GM19438 (cell line): ENCODE data around the gene LAPTM4A.
"Not testable (repeated sequence)": the region's sequence is repeated elsewhere in the genome, so short reads cannot be mapped to it uniquely, and the experiment has no call there.

Experiments used
- ATAC-seq: cut with Tn5 transposase; IDR thresholded peaks from one replicate; pipeline ENCODE4 v1.9.1; 2021; ENCODE audit warnings: low read depth; ENCODE audit not compliant: unreplicated experiment

Gene LAPTM4A

DNA sequence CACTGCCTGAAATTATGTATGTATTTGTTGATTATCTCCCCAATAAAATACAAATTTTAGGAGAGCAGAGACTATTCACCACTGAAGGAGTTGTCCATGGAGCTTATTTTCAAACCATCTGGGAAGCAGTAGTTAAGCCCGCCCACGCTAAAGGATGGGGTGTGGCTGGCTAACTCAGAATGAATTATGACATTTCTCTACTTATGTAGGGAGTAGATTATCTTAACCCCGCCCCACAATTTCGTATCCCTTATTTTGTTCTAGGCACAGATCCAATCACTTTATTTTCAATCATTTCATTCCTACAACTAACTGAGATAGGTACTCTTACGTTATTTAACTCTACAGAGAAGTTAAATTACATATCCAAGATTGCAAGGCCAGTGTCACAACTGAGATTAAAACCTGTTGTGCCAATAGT, 1.4 kb upstream of the LAPTM4A start:
- ATAC-seq, result no peak

DNA sequence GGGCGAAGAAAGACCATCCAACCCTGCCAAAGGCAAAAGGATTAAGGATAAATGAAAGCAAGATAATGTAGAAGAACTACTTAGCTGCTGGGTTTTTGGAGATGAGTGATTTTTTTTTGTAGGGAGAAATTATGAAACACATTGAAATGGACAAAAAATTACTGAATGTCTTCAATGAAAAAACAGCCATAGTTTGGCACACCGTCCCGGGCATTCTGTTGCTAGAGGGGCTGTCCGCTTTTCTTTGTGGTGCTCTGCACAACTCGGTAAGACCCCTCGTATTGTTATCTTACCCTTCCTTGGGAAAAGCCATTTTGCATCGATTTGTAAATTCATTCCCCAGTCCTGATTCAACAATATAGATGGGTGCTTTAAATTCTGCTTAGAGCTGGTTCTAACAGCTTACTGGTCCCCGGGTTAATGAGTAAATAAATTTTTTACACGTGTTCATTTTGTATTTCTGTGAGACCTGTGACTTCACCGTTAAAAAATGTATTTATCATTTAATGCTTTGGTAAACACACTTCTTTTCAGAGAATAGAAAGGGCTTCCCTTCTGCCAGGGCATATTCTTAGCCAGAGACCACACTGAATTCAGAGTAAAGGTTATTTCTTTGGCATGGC, 912 bp upstream of the LAPTM4A start:
- ATAC-seq, result no peak

- ATAC-seq, result peak; percentile 20
Observed at GRCh38 chr2:20050646-20051531, 539 bp downstream of the LAPTM4A start.

DNA sequence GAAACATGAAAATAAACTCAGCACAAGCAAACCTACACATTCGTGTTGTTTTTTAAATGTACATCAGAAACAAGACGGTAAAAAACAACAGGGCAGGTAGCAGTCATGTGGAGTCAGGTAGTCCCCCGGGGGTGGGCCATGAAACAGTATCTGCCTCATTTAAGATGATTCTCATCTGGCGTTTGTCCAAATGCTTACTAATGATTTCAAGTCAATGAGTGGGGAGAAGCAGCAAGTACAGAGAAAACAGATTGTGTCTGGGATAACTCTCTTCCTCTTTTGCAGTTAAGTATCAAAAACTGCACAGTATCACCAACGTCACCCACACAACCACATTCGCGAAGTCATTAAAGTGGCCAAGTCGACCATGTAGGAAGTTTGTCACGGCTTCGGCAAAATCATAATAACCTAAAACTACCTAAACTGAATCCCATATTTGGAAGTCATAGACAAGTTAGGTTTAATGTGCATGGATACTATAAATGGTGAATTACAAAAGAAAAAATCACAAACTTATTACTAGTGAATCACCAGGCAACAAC, 1.3 kb downstream of the LAPTM4A start:
- ATAC-seq, result no peak

- ATAC-seq, result no peak
Observed at GRCh38 chr2:20049637-20050036, 1.8 kb downstream of the LAPTM4A start.

DNA sequence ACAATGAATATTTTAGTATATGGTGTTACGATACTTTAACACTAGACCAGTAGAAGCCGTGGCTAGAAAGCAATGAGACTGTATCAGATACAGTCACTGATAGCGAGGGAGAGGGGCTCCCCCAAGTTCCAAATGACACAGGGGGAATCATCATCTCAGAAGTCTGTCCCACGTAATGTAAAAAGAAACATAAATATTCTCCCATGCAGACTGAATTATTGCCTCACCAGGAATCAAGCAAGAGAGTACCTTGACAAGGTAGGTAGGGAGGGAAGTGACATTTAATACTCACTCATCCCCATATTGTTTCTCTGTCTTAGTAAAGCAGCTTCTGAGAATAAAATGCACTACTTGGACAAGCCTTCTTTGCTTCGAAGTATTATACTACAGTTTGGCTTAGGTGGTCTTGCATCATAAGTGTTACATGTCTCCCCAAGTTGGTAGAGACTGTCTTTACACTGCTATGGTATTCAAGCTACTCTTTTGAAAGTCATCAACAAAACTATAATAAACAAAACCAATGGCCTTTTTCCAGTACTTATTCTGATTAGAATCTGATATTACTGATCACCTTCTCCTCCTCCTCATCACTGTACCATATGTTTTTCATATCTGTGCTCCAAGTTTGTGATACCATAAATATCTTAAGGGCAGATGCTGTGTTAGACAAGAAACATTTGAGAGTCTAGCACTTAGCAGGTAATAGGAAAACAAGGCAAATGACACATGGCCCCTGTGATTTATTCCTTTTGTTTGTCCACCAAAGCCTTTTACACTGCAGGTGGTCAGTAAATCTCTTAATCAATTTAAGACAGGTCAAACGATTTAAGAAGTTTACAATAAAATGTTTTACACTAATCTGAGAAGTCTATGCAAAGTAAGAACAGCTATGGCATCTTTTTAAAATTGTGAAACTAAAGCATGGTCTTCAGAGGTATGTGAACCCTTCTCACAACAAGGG, 2.7 kb downstream of the LAPTM4A start:
- ATAC-seq, result no peak

DNA sequence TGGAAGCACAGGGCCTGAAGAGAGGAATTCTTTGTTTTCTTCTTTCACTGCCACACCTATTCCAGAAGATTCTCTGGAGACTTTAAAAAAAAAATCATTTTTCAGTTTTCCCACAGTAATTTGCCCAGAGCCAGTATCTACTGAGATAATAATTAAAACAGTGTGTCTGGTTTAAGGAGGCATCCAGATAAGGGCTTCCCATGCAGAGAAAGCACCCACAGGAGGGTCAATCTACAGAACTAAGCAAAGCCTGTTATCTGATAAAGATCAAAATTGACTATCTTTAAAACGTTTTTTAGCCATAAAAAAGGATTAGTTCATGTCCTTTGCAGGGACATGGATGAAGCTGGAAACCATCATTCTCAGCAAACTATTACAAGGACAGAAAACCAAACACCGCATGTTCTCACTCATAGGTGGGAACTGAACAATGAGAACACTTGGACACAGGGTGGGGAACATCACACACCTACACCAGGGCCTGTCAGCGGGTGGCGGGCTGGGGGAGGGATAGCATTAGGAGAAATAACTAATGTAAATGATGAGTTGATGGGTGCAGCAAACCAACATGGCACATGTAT, 5.6 kb downstream of the LAPTM4A start:
- not testable (repeated sequence) for ATAC-seq

DNA sequence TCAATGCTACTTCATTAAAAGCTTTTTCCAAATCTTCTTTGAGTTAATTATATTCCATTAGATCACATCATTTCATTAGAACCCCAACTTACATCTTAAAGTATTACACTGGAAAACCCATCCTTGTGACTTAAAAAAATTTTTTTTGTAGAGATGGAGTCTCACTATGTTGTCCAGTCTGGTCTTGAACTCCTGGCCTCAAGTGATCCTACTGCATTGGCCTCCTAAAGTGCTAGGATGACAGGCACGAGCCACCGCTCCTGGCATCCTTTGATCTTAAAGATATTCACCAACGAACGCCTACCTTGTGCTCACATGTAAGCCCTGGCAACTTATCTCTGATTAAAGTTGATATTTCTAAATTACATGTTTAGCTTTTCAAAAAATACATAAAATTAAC, 6.7 kb downstream of the LAPTM4A start:
- ATAC-seq, result no peak

DNA sequence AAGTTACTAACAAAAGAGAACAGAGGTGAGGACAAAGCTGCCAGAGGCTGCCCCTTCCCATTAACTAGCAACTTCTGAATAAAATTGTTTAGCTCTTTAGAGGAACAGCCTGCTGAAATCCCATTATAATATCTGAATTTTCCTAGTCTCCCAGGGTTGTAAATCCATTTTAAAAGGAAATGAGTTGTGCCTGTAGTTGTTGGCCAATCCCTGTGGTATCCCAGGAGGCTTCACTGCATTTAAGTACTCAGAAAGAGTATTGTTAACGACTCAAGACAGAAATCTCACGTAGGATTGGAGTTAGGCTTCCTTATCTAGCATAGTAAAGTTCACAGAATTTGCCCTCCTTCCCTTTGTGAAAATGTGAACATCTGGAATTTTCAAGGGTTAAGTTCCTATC, 8.9 kb downstream of the LAPTM4A start:
- no peak for ATAC-seq

DNA sequence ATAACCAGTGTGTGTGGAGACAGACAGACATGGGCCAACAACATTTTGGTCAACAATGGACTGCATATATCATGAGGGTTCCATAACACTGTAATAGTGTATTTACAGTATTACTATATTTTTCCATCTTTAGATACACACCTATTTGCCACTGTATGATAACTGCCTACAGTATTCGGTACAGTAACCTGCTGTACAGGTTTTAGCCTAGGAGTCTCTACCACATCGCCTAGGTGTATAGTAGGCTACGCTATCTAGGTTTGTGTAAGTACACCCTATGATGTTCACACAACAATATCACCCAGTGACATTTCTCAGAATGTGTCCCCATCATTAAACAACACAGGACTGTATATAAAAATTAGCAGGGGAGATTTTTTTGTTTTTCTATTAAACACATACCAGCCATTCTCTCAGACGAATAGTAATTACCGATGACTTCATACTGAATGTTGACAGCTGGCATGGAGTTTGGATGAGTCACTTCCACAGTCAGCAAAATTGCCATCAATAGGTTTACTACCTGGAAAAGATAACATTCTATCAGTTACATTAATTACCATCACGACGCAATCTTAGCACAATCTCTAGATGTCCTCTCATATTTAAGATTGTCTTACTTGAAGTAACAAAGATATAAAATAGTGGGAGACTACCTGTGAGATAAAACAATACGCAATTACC, 10.8 kb downstream of the LAPTM4A start:
- ATAC-seq, result no peak

- ATAC-seq, result no peak
Observed at GRCh38 chr2:20037660-20038059, 13.8 kb downstream of the LAPTM4A start.

DNA sequence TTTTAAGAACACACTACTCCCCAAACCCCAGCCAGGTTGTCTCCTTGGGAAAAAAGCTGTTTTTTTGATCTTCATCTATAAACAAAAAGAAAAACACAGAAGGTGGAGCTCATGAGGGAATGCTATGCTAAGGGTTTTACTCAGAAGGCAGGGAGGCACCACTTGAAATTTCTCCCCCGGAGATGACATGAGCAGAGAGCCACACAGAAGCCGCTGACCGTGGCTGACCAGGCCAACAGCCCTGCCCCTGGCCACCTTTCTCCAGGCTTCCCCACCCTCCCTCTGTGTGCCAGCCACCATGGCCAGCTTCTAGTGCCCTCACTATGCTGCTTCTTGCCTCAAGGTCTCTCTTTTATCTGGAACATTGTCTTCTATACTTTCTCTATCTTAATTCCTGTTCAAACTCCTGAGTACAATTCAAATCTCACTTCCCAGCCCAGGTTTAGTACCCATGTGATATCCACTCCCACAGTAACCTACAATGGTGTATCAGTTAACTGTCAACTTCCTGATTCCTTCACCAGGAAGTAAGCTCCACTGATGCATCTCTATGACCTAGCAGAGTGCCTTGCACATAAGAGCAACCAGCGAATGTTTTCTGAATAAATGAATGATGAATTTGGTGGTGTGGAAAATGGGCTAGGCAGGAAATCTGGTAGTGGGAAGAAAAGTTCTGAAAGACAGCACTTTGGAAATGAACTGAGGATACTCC, 15.3 kb downstream of the LAPTM4A start:
- no peak for ATAC-seq

- ATAC-seq, result no peak
Observed at GRCh38 chr2:20034821-20035220, 16.6 kb downstream of the LAPTM4A start.

DNA sequence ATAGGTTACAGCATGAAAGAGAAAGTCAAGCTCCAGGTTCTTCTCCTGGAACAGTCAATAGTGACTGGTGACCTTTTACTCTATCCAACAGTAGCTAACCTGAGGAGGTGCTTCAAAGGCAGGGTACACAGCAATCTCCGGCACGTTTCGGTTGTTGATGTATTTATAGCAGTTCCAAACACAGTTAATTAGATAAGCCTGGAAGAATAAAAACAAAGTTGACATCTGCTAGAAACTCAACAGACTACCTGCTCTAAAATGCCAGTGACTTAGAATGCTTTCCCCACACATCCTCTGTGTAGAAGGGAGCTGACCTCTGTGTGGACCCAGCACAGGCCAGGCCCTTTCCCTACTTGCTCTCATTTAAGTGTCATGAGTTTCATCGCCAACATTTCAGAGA, 17.2 kb downstream of the LAPTM4A start:
- no peak for ATAC-seq

DNA sequence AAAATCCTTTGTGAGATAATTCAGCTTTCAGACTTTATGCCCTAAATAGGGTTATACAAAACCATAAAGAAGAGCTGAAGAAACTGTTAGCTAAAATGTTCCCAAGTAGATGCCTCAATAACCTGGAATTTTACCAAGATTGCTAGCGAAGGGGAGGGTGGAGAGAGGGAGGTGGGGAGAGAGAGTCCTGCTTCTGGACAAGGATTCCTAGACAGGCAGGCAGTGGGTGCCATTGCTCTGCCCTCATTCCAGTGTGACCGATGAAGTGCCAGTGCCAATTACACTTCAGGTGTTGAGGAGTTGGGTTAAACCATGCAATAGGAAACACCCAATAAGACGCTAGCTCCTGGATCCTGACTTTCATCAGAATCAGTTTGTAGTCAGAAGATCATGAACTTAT, 18.1 kb downstream of the LAPTM4A start:
- no peak for ATAC-seq

GRCh38 chr2:20030224-20030623, 21.2 kb downstream of the LAPTM4A start:
- no peak for ATAC-seq

DNA sequence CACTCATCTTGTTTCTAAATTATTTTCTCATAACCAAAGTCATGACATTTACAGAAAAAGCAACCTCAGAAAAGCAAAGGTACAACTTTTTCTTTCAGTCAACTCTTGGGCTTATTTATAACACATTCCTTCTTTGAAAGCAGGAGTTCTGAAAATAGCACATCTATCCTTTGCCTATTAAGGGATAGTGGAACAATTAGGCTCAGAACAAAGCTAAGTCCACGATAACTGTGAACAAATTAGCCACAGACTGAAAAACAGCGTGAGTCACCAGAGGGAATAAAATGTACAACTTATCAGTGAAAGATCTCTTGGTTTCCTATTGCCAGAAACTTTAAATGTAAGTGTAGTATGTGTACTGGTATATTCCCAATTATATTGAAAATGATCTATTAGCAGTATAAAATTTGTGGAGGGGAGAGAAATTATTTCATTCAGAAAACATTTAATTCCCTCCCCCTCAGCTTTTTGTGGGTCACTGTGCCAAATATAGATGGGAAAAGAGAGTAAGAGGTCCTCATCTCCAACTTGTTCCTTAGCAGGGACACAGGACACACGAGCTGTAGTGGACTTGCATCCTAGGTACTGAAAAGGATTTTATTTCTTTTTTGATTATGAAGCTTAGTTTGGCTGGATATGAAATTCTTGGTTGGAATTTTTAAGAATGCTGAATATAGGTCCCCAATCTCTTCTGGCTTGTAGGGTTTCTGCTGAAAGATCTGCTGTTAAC, 23.6 kb downstream of the LAPTM4A start:
- no peak for ATAC-seq

DNA sequence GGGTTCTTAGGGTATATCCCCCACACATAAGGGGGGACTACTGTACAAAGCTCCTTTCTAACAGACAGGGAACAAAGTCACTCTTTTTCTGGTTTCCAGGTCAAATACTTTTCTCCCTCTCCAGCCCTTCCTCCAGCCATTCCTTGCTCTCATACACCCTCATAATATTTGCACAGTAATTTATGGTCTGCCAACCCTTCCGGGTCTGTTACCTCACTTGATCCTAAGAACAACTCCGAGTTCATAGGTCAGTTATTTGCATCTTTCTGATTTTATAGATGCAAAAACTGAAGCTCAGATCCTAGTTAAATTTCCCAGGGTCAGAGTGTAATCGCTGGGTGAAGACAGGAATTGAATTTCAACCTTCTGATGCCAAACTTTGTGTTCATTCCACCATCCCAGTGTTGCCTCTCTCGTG, 24.2 kb downstream of the LAPTM4A start:
- ATAC-seq, result no peak
